ENCODE data around the gene ABCA13.
A peak's percentile ranks its signal among the peaks of the same experiment; 100 is the strongest.

DNA sequence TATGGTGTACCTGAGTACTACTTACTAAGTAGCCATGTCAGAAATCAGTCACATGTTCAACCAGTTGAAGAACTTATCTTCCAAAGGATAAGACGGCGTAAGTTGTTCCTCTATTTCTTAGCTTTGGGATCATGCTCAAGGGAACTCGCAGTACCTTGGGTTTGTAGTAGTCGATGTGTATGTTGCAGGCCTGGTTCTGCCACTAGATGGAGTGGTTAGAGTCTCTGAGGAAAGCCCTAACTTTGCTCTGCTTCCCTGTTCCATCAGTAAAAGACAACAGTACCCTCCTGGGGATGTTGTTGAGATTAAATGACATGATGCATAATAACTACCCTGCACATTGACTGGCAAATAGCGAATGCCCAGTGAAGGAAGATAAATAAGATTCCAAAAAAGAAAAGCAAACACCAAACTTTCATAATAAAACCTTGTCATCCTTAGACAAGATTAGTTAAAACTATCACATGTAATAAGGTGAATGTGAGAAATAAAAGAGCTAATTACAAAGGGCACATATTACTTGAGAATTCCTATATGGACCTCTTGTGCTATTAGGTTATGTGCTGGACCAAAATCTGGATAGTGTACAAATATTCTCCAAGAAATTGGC, 165.9 kb downstream of the ABCA13 start:
- TF ChIP-seq, protein P1, sequence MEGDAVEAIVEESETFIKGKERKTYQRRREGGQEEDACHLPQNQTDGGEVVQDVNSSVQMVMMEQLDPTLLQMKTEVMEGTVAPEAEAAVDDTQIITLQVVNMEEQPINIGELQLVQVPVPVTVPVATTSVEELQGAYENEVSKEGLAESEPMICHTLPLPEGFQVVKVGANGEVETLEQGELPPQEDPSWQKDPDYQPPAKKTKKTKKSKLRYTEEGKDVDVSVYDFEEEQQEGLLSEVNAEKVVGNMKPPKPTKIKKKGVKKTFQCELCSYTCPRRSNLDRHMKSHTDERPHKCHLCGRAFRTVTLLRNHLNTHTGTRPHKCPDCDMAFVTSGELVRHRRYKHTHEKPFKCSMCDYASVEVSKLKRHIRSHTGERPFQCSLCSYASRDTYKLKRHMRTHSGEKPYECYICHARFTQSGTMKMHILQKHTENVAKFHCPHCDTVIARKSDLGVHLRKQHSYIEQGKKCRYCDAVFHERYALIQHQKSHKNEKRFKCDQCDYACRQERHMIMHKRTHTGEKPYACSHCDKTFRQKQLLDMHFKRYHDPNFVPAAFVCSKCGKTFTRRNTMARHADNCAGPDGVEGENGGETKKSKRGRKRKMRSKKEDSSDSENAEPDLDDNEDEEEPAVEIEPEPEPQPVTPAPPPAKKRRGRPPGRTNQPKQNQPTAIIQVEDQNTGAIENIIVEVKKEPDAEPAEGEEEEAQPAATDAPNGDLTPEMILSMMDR (IDR thresholded peaks at IDR 0.05; ENCODE audit: low read depth, low read length): peak; percentile 87
- TF ChIP-seq POLR2A (IDR thresholded peaks at IDR 0.05; ENCODE audit: extremely low read depth, insufficient read length) (no peak), MYC (IDR thresholded peaks at IDR 0.05; ENCODE audit: low read depth, low read length) (no peak)
- TF ChIP-seq, protein P2, sequence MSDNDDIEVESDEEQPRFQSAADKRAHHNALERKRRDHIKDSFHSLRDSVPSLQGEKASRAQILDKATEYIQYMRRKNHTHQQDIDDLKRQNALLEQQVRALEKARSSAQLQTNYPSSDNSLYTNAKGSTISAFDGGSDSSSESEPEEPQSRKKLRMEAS (IDR thresholded peaks at IDR 0.05; ENCODE audit: low read depth, low read length): no peak

Data from NB4 (cell line).